ENCODE measurements around the gene IL7R.

The IL7R gene

GRCh38 chr5:35902046-35902672 lies 45.5 kb downstream of the IL7R start:
- no peak overlapping the region for H3K4me3 ChIP-seq (ENCODE audit: low read depth, low read length)
- no peak for TF ChIP-seq CTCF (IDR thresholded peaks at IDR 0.05; ENCODE audit: control insufficient read depth, extremely low read depth, insufficient read depth)
- DNase-seq (ENCODE audit: low read depth) = no peak

- no peak for DNase-seq (ENCODE audit: low read depth)
- no peak overlapping the region for H3K4me3 ChIP-seq (ENCODE audit: low read depth, low read length)
- TF ChIP-seq CTCF (IDR thresholded peaks at IDR 0.05; ENCODE audit: control insufficient read depth, extremely low read depth, insufficient read depth) = no peak
These were observed 47.0 kb downstream of the IL7R start for GRCh38 chr5:35903631-35904203.

GRCh38 chr5:35904443-35905132 lies 47.9 kb downstream of the IL7R start:
- TF ChIP-seq CTCF (IDR thresholded peaks at IDR 0.05; ENCODE audit: control insufficient read depth, extremely low read depth, insufficient read depth) = no peak
- H3K4me3 ChIP-seq (ENCODE audit: low read depth, low read length) = no peak overlapping the region
- DNase-seq (ENCODE audit: low read depth) = no peak

GRCh38 chr5:35908228-35908627 lies 51.5 kb downstream of the IL7R start:
- DNase-seq (ENCODE audit: low read depth) = no peak
- no peak overlapping the region for H3K4me3 ChIP-seq (ENCODE audit: low read depth, low read length)
- no peak for TF ChIP-seq CTCF (IDR thresholded peaks at IDR 0.05; ENCODE audit: control insufficient read depth, extremely low read depth, insufficient read depth)

GRCh38 chr5:35908814-35909213 lies 52.1 kb downstream of the IL7R start:
- DNase-seq (ENCODE audit: low read depth) = no peak
- TF ChIP-seq CTCF (IDR thresholded peaks at IDR 0.05; ENCODE audit: control insufficient read depth, extremely low read depth, insufficient read depth) = no peak
- no peak overlapping the region for H3K4me3 ChIP-seq (ENCODE audit: low read depth, low read length)

GRCh38 chr5:35919191-35919590 lies 62.5 kb downstream of the IL7R start:
- TF ChIP-seq CTCF (IDR thresholded peaks at IDR 0.05; ENCODE audit: control insufficient read depth, extremely low read depth, insufficient read depth) = no peak
- H3K4me3 ChIP-seq (ENCODE audit: low read depth, low read length) = no peak overlapping the region
- DNase-seq (ENCODE audit: low read depth) = no peak
